Transverse colon (tissue), 4 donors: ENCODE data around the gene KRT80. TPM values are rescaled to one million over a fixed set of nuclear protein-coding genes. Genes with fewer than 3 reads are reported as not detected.

ENCODE experiments used
- DNase-seq: peaks from one replicate; pipeline ENCODE4 v3.0.0-alpha.2; 2019
- H3K27ac ChIP-seq, 4 donors: fragments of 200-600 bp; sonication (generic); 2 replicates each; pipeline ENCODE4 v1.5.1; 2016 to 2018; ENCODE audit warnings: inconsistent platforms in 4 of 4
- H3K27me3 ChIP-seq: fragments of 200-600 bp; sonication (generic); 2 replicates; pipeline ENCODE4 v1.5.1; 2017; ENCODE audit warnings: inconsistent platforms
- H3K36me3 ChIP-seq, 4 donors: fragments of 200-600 bp; sonication (generic); 2 replicates each; pipeline ENCODE4 v1.5.1; 2017 to 2019; ENCODE audit warnings: inconsistent platforms in 4 of 4
- H3K4me1 ChIP-seq, 4 donors: fragments of 200-600 bp; sonication (generic); 2 replicates each; pipeline ENCODE4 v1.5.1; 2017 to 2020; ENCODE audit warnings: inconsistent platforms in 4 of 4
- H3K4me3 ChIP-seq, 4 donors: fragments of 200-600 bp; sonication (generic); 1 replicate in 1 of 4; 2 replicates in 3 of 4; pipeline versions ENCODE4 v1.5.1 to v1.6.1; 2017 to 2019; ENCODE audit warnings: inconsistent platforms in 4 of 4
- H3K9me3 ChIP-seq, 2 donors: fragments of 200-600 bp; sonication (generic); 2 replicates each; pipeline ENCODE4 v1.5.1; 2017 to 2019; ENCODE audit warnings: inconsistent platforms in 2 of 2
- EP300 ChIP-seq: sonication (generic); formaldehyde crosslinking; IDR thresholded peaks from one replicate; pipeline ENCODE4 v1.6.1; 2017; ENCODE audit warnings: antibody characterized with exemption, low read depth
- POLR2A ChIP-seq: fragments of 450-650 bp; IDR thresholded peaks from one replicate; pipeline ENCODE4 v1.6.1; 2016; ENCODE audit warnings: antibody characterized with exemption, mild to moderate bottlenecking, moderate library complexity
- POLR2AphosphoS5 ChIP-seq, 3 donors: sonication (generic); formaldehyde crosslinking; IDR thresholded peaks; one replicate each; pipeline ENCODE4 v1.6.1; 2016; ENCODE audit warnings: antibody characterized with exemption in 3 of 3
- WGBS, 2 donors: methylation state at CpG; one replicate each; pipeline ENCODE4 v1.1.5; 2018; ENCODE audit warnings: low coverage in 1 of 2; 5-methylcytosine and 5-hydroxymethylcytosine counted together
- in situ Hi-C, 4 donors: fragments of 200-750 bp; cut with MboI; loops; one replicate each; pipeline versions ENCODE4 v1.15.0 to v1.15.1; 2017; ENCODE audit warnings: low sequenced_read_pairs in 3 of 4, low pct_ligation_motif_present in 1 of 4, low pct_unique_long_range_greater_than_20kb in 1 of 4
- intact Hi-C: fragments of 100-400 bp; cut with DNase I; formaldehyde crosslinking; loops from one replicate; pipeline ENCODE4 v1.15.1; 2023; ENCODE audit warnings: low total_unique reads
- total RNA-seq, 4 donors: library from RNA; depleted of rRNA; stranded (reverse); fragments of >200 nt; gene quantifications; one replicate each; pipeline ENCODE4 v1.1.0, GENCODE V29; 2016
- TF ChIP-seq, protein P1 (sequence below), 5 experiments: fragments of 200-600 bp in 3 of 5; fragments of 450-650 bp in 2 of 5; sonication (generic) in 3 of 5; IDR thresholded peaks; 1 replicate in 2 of 5; 2 replicates in 3 of 5; pipeline ENCODE4 v1.5.1; 2016 to 2017; ENCODE audit warnings: antibody characterized with exemption in 5 of 5, inconsistent platforms in 3 of 5, mild to moderate bottlenecking in 2 of 5, moderate library complexity in 1 of 5

KRT80 gene
- total RNA-seq, 4 donors from 2014 or later = 0.14 TPM; not detected in 3

- no peaks in the 10 kb centered on the region for H3K9me3 ChIP-seq
- H3K36me3 ChIP-seq = no peaks in the 10 kb centered on the region
- H3K4me1 ChIP-seq = peaks cover 0 to 4% (median 0%) of the 10 kb centered on the region in 4 donors
- H3K4me3 ChIP-seq = no peak overlapping the region
- in situ Hi-C loops = no loop called here
- no peak for TF ChIP-seq POLR2A
- TF ChIP-seq EP300 = no peak
- TF ChIP-seq POLR2AphosphoS5 (IDR thresholded peaks at IDR 0.05) = no peak
- TF ChIP-seq, protein P1, sequence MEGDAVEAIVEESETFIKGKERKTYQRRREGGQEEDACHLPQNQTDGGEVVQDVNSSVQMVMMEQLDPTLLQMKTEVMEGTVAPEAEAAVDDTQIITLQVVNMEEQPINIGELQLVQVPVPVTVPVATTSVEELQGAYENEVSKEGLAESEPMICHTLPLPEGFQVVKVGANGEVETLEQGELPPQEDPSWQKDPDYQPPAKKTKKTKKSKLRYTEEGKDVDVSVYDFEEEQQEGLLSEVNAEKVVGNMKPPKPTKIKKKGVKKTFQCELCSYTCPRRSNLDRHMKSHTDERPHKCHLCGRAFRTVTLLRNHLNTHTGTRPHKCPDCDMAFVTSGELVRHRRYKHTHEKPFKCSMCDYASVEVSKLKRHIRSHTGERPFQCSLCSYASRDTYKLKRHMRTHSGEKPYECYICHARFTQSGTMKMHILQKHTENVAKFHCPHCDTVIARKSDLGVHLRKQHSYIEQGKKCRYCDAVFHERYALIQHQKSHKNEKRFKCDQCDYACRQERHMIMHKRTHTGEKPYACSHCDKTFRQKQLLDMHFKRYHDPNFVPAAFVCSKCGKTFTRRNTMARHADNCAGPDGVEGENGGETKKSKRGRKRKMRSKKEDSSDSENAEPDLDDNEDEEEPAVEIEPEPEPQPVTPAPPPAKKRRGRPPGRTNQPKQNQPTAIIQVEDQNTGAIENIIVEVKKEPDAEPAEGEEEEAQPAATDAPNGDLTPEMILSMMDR (IDR thresholded peaks at IDR 0.05) = no peak
- H3K27ac ChIP-seq = no peak overlapping the region
- DNase-seq = no peak
- WGBS, 2 donors = 86% methylated on average over 8 of the region's 8 CpGs; no CpG with 5 or more reads in 1 of the 2 donors
- intact Hi-C loops = no loop called here
- H3K27me3 ChIP-seq = no peaks in the 10 kb centered on the region
These were observed 7.6 kb upstream of the KRT80 start for GRCh38 chr12:52199294-52199919.

DNA sequence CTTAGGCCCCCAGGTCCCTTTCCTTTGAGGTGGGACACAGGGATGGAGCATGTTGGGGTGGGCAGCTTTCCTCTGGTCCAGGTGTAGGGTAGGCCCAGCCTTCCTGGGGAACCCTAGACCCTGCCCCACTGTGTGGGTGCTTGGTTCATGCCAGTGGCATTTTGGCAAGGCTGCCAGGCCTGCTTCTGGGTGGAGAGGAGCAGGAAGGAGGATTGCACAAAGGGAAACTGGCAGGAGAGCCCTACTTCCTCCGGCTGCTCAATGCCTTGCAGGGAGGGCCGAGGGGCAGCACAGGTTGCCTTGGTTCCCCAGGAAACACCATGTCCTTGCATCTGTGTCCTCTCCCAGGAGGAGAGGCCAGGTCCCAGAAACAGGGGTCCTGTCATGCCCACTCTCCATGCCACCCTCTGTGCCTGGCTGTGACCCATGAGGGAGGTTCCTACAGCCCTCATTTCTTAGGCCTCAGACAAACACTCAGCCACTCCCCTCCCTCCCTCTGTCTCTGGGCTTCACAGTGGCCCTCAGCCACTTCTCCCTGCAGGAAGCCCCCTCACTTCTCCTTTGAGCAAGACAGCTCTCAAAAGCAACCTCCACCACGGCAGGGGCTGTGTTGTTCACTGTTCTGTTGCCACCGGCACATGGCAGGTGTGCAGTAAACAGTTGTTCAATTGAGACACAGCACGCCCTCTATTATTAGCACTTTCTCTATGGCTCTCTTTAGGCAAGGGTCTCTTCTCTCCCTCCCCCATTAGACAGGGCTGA lies 6.8 kb upstream of the KRT80 start:
- DNase-seq = no peak
- H3K4me3 ChIP-seq = no peak overlapping the region
- H3K27ac ChIP-seq = no peak overlapping the region
- H3K4me1 ChIP-seq = peaks cover 0 to 9% (median 0%) of the 10 kb centered on the region in 4 donors
- in situ Hi-C loops = no loop called here
- intact Hi-C loops = no loop called here
- no peaks in the 10 kb centered on the region for H3K36me3 ChIP-seq
- no peaks in the 10 kb centered on the region for H3K27me3 ChIP-seq
- TF ChIP-seq, protein P1 (IDR thresholded peaks at IDR 0.05) = no peak
- no peak for TF ChIP-seq POLR2AphosphoS5 (IDR thresholded peaks at IDR 0.05)
- TF ChIP-seq EP300 = no peak
- no peak for TF ChIP-seq POLR2A
- 66 to 86% methylated on average over 1 to 5 of the region's 5 CpGs for WGBS, 2 donors
- H3K9me3 ChIP-seq = no peaks in the 10 kb centered on the region

DNA sequence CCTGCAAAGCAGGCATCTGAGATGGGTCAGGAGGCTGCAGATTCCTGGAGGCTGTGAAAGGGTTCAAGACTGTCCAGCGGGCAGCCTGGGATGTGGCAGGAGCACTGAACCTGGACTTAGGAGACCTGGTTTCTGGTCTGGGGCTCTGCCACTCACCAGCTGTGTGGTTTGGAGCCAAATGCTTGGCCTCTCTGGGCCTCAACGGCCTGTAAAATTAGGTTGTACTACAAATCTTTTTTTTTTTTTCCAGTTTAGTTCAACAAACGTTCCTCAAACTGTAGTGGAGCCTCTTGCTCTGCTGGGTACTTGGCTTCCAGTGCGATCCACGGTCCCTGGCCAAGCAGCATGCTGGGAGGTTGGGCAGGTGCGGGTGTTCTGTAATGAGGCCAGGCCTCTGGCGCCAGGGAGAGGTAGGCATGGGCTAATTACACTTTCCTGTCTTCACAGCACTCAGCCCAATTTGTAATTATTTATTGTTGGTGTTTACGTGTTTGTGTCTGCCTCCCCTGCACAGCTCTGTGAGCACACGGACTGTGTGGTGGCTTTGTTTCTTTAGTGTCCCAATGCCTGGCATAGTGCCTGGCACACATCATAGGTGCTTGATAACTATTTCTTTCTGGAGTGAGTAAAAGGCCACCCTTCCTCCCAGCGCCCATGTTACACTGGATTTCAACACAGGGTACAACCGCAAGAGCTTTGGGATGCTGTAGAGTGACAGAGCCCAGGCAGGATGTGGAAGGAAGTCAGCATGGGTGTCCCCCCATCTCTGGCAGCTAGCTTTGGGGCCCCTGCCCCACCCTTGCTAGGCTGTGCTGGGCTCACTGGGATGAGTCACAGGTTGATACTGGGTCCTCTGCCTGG lies 5.8 kb upstream of the KRT80 start:
- Histone ChIP-seq H3K27ac (no peak overlapping the region), H3K4me1 (peaks cover 0 to 6% (median 2%) of the 10 kb centered on the region in 4 donors), H3K36me3 (no peaks in the 10 kb centered on the region), H3K27me3 (no peaks in the 10 kb centered on the region), H3K9me3 (no peaks in the 10 kb centered on the region), H3K4me3 (no peak overlapping the region)
- 72% methylated on average over 11 of the region's 11 CpGs; no CpG with 5 or more reads in 1 of the 2 donors for WGBS, 2 donors
- DNase-seq = no peak
- no peak for TF ChIP-seq POLR2AphosphoS5 (IDR thresholded peaks at IDR 0.05)
- no peak for TF ChIP-seq POLR2A
- no peak for TF ChIP-seq EP300
- TF ChIP-seq, protein P1 (IDR thresholded peaks at IDR 0.05) = no peak
- in situ Hi-C loops (no loop called here), intact Hi-C loops (no loop called here)
